ENCODE data around the gene ACAP1.

Gene ACAP1

GRCh38 chr17:7383371-7383741 is 47.0 kb downstream of the ACAP1 start:
- H3K27ac ChIP-seq: no peak overlapping the region
- TF ChIP-seq ZFX (IDR thresholded peaks at IDR 0.05): no peak
- no peak for TF ChIP-seq CTCF (conservative IDR thresholded peaks at IDR 0.05)

- TF ChIP-seq ZFX (IDR thresholded peaks at IDR 0.05) (no peak), CTCF (conservative IDR thresholded peaks at IDR 0.05) (no peak)
- H3K27ac ChIP-seq: no peak overlapping the region
These were observed 47.6 kb downstream of the ACAP1 start for GRCh38 chr17:7383742-7384488.

GRCh38 chr17:7384489-7385081 is 48.3 kb downstream of the ACAP1 start:
- TF ChIP-seq ZFX (IDR thresholded peaks at IDR 0.05) (no peak), CTCF (conservative IDR thresholded peaks at IDR 0.05) (no peak)
- no peak overlapping the region for H3K27ac ChIP-seq

- H3K27ac ChIP-seq: no peak overlapping the region
- TF ChIP-seq ZFX (IDR thresholded peaks at IDR 0.05) (no peak), CTCF (conservative IDR thresholded peaks at IDR 0.05) (no peak)
These were observed 52.5 kb downstream of the ACAP1 start for GRCh38 chr17:7388856-7389255.

- H3K27ac ChIP-seq: no peak overlapping the region
- TF ChIP-seq CTCF (conservative IDR thresholded peaks at IDR 0.05) (no peak), ZFX (IDR thresholded peaks at IDR 0.05) (no peak)
These were observed 53.9 kb downstream of the ACAP1 start for GRCh38 chr17:7389924-7390910.

- no peak overlapping the region for H3K27ac ChIP-seq
- no peak for TF ChIP-seq ZFX (IDR thresholded peaks at IDR 0.05)
- no peak for TF ChIP-seq CTCF (conservative IDR thresholded peaks at IDR 0.05)
These were observed 55.0 kb downstream of the ACAP1 start for GRCh38 chr17:7391307-7391706.
